ENCODE measurements around the gene RPGRIP1. TPM values are rescaled to one million over a fixed set of nuclear protein-coding genes. Genes with fewer than 3 reads are reported as not detected.

The RPGRIP1 gene
- total and polyA plus RNA-seq, 9 of the 15 experiments (the other 6 are each of a cell fraction or from before 2014, with no cell fraction given), result 0.47 to 0.95 (median 0.65) TPM; not detected in 1

GRCh38 chr14:21269252-21270046, 10.4 kb upstream of the RPGRIP1 start, which contains the start of gene HNRNPC (continued):
- TF ChIP-seq MCM3 (IDR thresholded peaks at IDR 0.05) (no peak), DACH1 (IDR thresholded peaks at IDR 0.05; ENCODE audit: partially characterized antibody) (no peak), MECOM (CRISPR knock-in tag; IDR thresholded peaks at IDR 0.05) (no peak), ZSCAN29 (IDR thresholded peaks at IDR 0.05) (no peak), SREBF2 (CRISPR knock-in tag; IDR thresholded peaks at IDR 0.05) (no peak), CHD1 (IDR thresholded peaks at IDR 0.05; ENCODE audit: low read length) (no peak), ASH1L (IDR thresholded peaks at IDR 0.05; ENCODE audit: borderline replicate concordance, low read depth, partially characterized antibody) (peak; percentile 100), MAFK (IDR thresholded peaks at IDR 0.05; ENCODE audit: low read length) (no peak), ZNF184 (CRISPR knock-in tag; IDR thresholded peaks at IDR 0.05) (no peak), POLR2G (IDR thresholded peaks at IDR 0.05; ENCODE audit: low read depth, low read length) (peak; percentile 91), ZFP1 (CRISPR knock-in tag; IDR thresholded peaks at IDR 0.05) (no peak), CSDE1 (IDR thresholded peaks at IDR 0.05) (no peak), ETV6 (IDR thresholded peaks at IDR 0.05; ENCODE audit: borderline replicate concordance in 1 of 2, low read depth in 2 of 2, low read length in 1 of 2) (no peak), ETV6 (CRISPR knock-in tag; IDR thresholded peaks at IDR 0.05; ENCODE audit: borderline replicate concordance) (no peak), HSF4 (CRISPR knock-in tag; IDR thresholded peaks at IDR 0.05; ENCODE audit: borderline replicate concordance) (no peak), U2AF1 (optimal IDR thresholded peaks at IDR 0.05; ENCODE audit: low read depth, low read length) (no peak), SMAD4 (CRISPR knock-in tag; conservative IDR thresholded peaks at IDR 0.05) (peak; percentile 58; the same call in 1 of the 2 replicates), ZNF41 (CRISPR knock-in tag; conservative IDR thresholded peaks at IDR 0.05) (no peak), GABPB1 (CRISPR knock-in tag; IDR thresholded peaks at IDR 0.05) (peak; percentile 94), KLF13 (tag; IDR thresholded peaks at IDR 0.05; ENCODE audit: borderline replicate concordance, low read depth) (no peak), ZFP30 (CRISPR knock-in tag; IDR thresholded peaks at IDR 0.05; ENCODE audit: borderline replicate concordance) (no peak), TCF7L2 (IDR thresholded peaks at IDR 0.05; ENCODE audit: low read depth, low read length) (no peak), CEBPG (CRISPR knock-in tag; IDR thresholded peaks at IDR 0.05) (peak; percentile 69), CEBPG (tag; conservative IDR thresholded peaks at IDR 0.05 in 1 of 2, IDR thresholded peaks at IDR 0.05 in 1 of 2) (peak; percentile 68 to 75; a peak in 3 of 4 replicates), RAD51 (IDR thresholded peaks at IDR 0.05; ENCODE audit: borderline replicate concordance, low read depth) (no peak), RREB1 (CRISPR knock-in tag; IDR thresholded peaks at IDR 0.05) (no peak)
